ENCODE data around the gene PIK3CB.
"Not testable (repeated sequence)": the region's sequence is repeated elsewhere in the genome, so short reads cannot be mapped to it uniquely, and the experiment has no call there.

Gene PIK3CB

GRCh38 chr3:138732456-138732855 lies 102.3 kb downstream of the PIK3CB start:
- no peak for DNase-seq

GRCh38 chr3:138726946-138727730 lies 107.6 kb downstream of the PIK3CB start:
- no peak for DNase-seq

- DNase-seq = not testable (repeated sequence)
Measured at GRCh38 chr3:138726042-138726441, 108.7 kb downstream of the PIK3CB start.

GRCh38 chr3:138725116-138725515 lies 109.6 kb downstream of the PIK3CB start:
- DNase-seq = no peak

GRCh38 chr3:138724443-138724842 lies 110.3 kb downstream of the PIK3CB start:
- DNase-seq = no peak

- DNase-seq = no peak
Measured at GRCh38 chr3:138718849-138719248, 115.9 kb downstream of the PIK3CB start.

GRCh38 chr3:138717348-138717747 lies 117.4 kb downstream of the PIK3CB start:
- DNase-seq = no peak

- DNase-seq = no peak
Measured at GRCh38 chr3:138712086-138712485, 122.6 kb downstream of the PIK3CB start.

GRCh38 chr3:138705675-138706074 lies 129.1 kb downstream of the PIK3CB start:
- no peak for DNase-seq

- DNase-seq = no peak
Measured at GRCh38 chr3:138696666-138697370, 137.9 kb downstream of the PIK3CB start.

- DNase-seq = no peak
Measured at GRCh38 chr3:138694287-138695007, 140.3 kb downstream of the PIK3CB start.

- no peak for DNase-seq
Measured at GRCh38 chr3:138692152-138692551, 142.6 kb downstream of the PIK3CB start.

- DNase-seq = no peak
Measured at GRCh38 chr3:138691351-138691750, 143.4 kb downstream of the PIK3CB start.

- DNase-seq = no peak
Measured at GRCh38 chr3:138690036-138690435, 144.7 kb downstream of the PIK3CB start.

- no peak for DNase-seq
Measured at GRCh38 chr3:138688871-138689299, 145.8 kb downstream of the PIK3CB start.

GRCh38 chr3:138687236-138687635 lies 147.5 kb downstream of the PIK3CB start:
- DNase-seq = no peak

GRCh38 chr3:138686771-138687221 lies 147.9 kb downstream of the PIK3CB start:
- DNase-seq = no peak

- DNase-seq = no peak
Measured at GRCh38 chr3:138684396-138684795, 150.3 kb downstream of the PIK3CB start.

- no peak for DNase-seq
Measured at GRCh38 chr3:138682648-138683047, 152.1 kb downstream of the PIK3CB start.

- DNase-seq = no peak
Measured at GRCh38 chr3:138681463-138682220, 153.1 kb downstream of the PIK3CB start.

- DNase-seq = not testable (repeated sequence)
Measured at GRCh38 chr3:138680974-138681373, 153.8 kb downstream of the PIK3CB start.

- no peak for DNase-seq
Measured at GRCh38 chr3:138678874-138679392, 155.8 kb downstream of the PIK3CB start.
